ENCODE data around the gene HSFX3.
A peak's percentile ranks its signal among the peaks of the same experiment; 100 is the strongest.
"Not testable (repeated sequence)": the region's sequence is repeated elsewhere in the genome, so short reads cannot be mapped to it uniquely, and the experiment has no call there.

HSFX3 gene

GRCh38 chrX:149541521-149542047 lies 8.1 kb downstream of the HSFX3 start:
- no peak for DNase-seq

- DNase-seq = peak; percentile 83
These were observed 8.9 kb downstream of the HSFX3 start, which contains the start of gene EOLA1 for GRCh38 chrX:149540621-149541520. EOLA1 (plus strand) TSS chrX:149541012; CDS start chrX:149545631, 4,619 bp downstream.

- peak; percentile 83 for DNase-seq
These were observed 9.5 kb downstream of the HSFX3 start for GRCh38 chrX:149540131-149540620.

- DNase-seq = peak; percentile 78
These were observed 10.2 kb downstream of the HSFX3 start for GRCh38 chrX:149539283-149540130.

- DNase-seq = not testable (repeated sequence)
These were observed 12.2 kb downstream of the HSFX3 start for GRCh38 chrX:149537474-149537873.

- not testable (repeated sequence) for DNase-seq
These were observed 14.7 kb downstream of the HSFX3 start for GRCh38 chrX:149534926-149535602.

GRCh38 chrX:149533999-149534398 lies 15.7 kb downstream of the HSFX3 start:
- DNase-seq = not testable (repeated sequence)

- not testable (repeated sequence) for DNase-seq
These were observed 16.9 kb downstream of the HSFX3 start for GRCh38 chrX:149532868-149533267.

GRCh38 chrX:149531599-149531998 lies 18.1 kb downstream of the HSFX3 start:
- DNase-seq = no peak

GRCh38 chrX:149528381-149528780 lies 21.3 kb downstream of the HSFX3 start:
- no peak for DNase-seq

- DNase-seq = no peak
These were observed 22.0 kb downstream of the HSFX3 start for GRCh38 chrX:149527705-149528104.

- DNase-seq = not testable (repeated sequence)
These were observed 23.2 kb downstream of the HSFX3 start for GRCh38 chrX:149526318-149527033.

GRCh38 chrX:149525903-149526302 lies 23.8 kb downstream of the HSFX3 start:
- DNase-seq = peak; percentile 12

GRCh38 chrX:149525389-149525788 lies 24.3 kb downstream of the HSFX3 start:
- peak; percentile 65 for DNase-seq

GRCh38 chrX:149522916-149523315 lies 26.8 kb downstream of the HSFX3 start:
- no peak for DNase-seq

- DNase-seq = peak; percentile 27
These were observed 28.3 kb downstream of the HSFX3 start for GRCh38 chrX:149521438-149521837.

GRCh38 chrX:149520636-149521277 lies 29.0 kb downstream of the HSFX3 start:
- DNase-seq = not testable (repeated sequence)

- no peak for DNase-seq
These were observed 31.5 kb downstream of the HSFX3 start for GRCh38 chrX:149518236-149518635.

- no peak for DNase-seq
These were observed 32.4 kb downstream of the HSFX3 start for GRCh38 chrX:149517308-149517707.

- DNase-seq = no peak
These were observed 33.1 kb downstream of the HSFX3 start for GRCh38 chrX:149516604-149517003.

- DNase-seq = no peak
These were observed 33.6 kb downstream of the HSFX3 start for GRCh38 chrX:149515954-149516602.

All from effector CD4-positive, alpha-beta T cell (primary cell).